Panc1 (cell line): ENCODE data around the gene TBC1D32. TPM values are rescaled to one million over a fixed set of nuclear protein-coding genes. Genes with fewer than 3 reads are reported as not detected.
A peak's percentile ranks its signal among the peaks of the same experiment; 100 is the strongest.

Experiments used
- ATAC-seq: fragments of 200-7000 bp; cut with Tn5 transposase; 2 replicates; pipeline ENCODE4 v1.9.1; 2020; ENCODE audit warnings: mild to moderate bottlenecking, moderate library complexity
- BruUV-seq: library from RNA; stranded (reverse); fragments of 400-500 nt; replicated peaks from 2 replicates; lab custom pipeline; 2021; lab: Mats Ljungman, UMichigan
- CTCF ChIA-PET: fragments of 300-600 bp; sonication (Branson Sonifier 250); formaldehyde crosslinking; loops from one replicate; lab custom pipeline; 2022; ENCODE audit warnings: antibody characterized with exemption; lab: Charles Lee
- POLR2A ChIA-PET: fragments of 300-600 bp; sonication (Branson Sonifier 250); formaldehyde crosslinking; loops from one replicate; lab custom pipeline; 2022; ENCODE audit warnings: antibody characterized with exemption; lab: Charles Lee
- DNase-seq: peaks from one replicate; pipeline ENCODE4 v3.0.0-alpha.2; 2010; ENCODE audit warnings: low read depth, low spot score
- H3K27ac ChIP-seq: 2 replicates; pipeline ENCODE4 v1.5.1; 2011; ENCODE audit warnings: mild to moderate bottlenecking, low read length, inconsistent platforms
- H3K27me3 ChIP-seq: fragments of 200-500 bp; sonication (Bioruptor generic); 2 replicates; pipeline ENCODE4 v1.6.0; 2014; ENCODE audit warnings: low read length, inconsistent platforms; ENCODE audit not compliant: control insufficient read depth, insufficient read depth
- H3K36me3 ChIP-seq: fragments of 200-500 bp; sonication (Bioruptor generic); 2 replicates; pipeline ENCODE4 v1.5.1; 2014; ENCODE audit warnings: inconsistent platforms, mild to moderate bottlenecking, low read length, moderate library complexity; ENCODE audit not compliant: control insufficient read depth, insufficient read depth
- H3K4me1 ChIP-seq: 2 replicates; pipeline ENCODE4 v1.5.1; 2011; ENCODE audit warnings: inconsistent platforms, mild to moderate bottlenecking, low read length, moderate library complexity; ENCODE audit not compliant: control insufficient read depth, insufficient read depth
- H3K4me3 ChIP-seq, 2 experiments: 2 replicates each; pipeline ENCODE4 v1.5.1; 2011 to 2012; ENCODE audit warnings: low read depth in 2 of 2, low read length in 2 of 2, mild to moderate bottlenecking in 2 of 2, inconsistent platforms in 1 of 2, moderate library complexity in 1 of 2
- H3K9me3 ChIP-seq: fragments of 200-500 bp; sonication (Bioruptor generic); 2 replicates; pipeline ENCODE4 v1.5.1; 2014; ENCODE audit warnings: low read depth, mild to moderate bottlenecking, inconsistent platforms, low read length, moderate library complexity; ENCODE audit not compliant: control insufficient read depth, insufficient read depth
- CTCF ChIP-seq: fragments of 450-650 bp; IDR thresholded peaks from 2 replicates; pipeline ENCODE4 v1.5.1; 2017; ENCODE audit warnings: mild to moderate bottlenecking
- POLR2AphosphoS5 ChIP-seq: IDR thresholded peaks from 2 replicates; pipeline ENCODE4 v1.6.1; 2012; ENCODE audit warnings: mild to moderate bottlenecking, low read depth, low read length, moderate library complexity
- REST ChIP-seq, 2 experiments: IDR thresholded peaks; 2 replicates each; pipeline ENCODE4 v1.6.1; 2011 to 2012; ENCODE audit warnings: low read depth in 2 of 2, control low read depth in 1 of 2, low read length in 1 of 2, mild to moderate bottlenecking in 1 of 2, moderate library complexity in 1 of 2; ENCODE audit not compliant: insufficient read depth in 1 of 2
- SIN3A ChIP-seq: IDR thresholded peaks from 2 replicates; pipeline ENCODE4 v1.6.1; 2012; ENCODE audit warnings: low read depth, mild to moderate bottlenecking, low read length, moderate library complexity, borderline replicate concordance; ENCODE audit not compliant: insufficient read depth
- TCF7L2 ChIP-seq: IDR thresholded peaks from 2 replicates; pipeline ENCODE4 v1.6.1; 2011; ENCODE audit warnings: mild to moderate bottlenecking, low read depth, low read length, inconsistent platforms
- in situ Hi-C: cut with HindIII; loops from 2 replicates; pipeline ENCODE4 v1.10.0; 2016; ENCODE audit warnings: low sequenced_read_pairs, low pct_unique_long_range_greater_than_20kb
- intact Hi-C: fragments of 100-400 bp; cut with micrococcal nuclease; formaldehyde crosslinking; loops from one replicate; pipeline ENCODE4 v1.10.0; 2022; ENCODE audit not compliant: unreplicated experiment
- total RNA-seq: library from RNA; stranded (reverse); gene quantifications from one replicate; pipeline ENCODE4 v1.2.1, GENCODE V29; 2021; ENCODE audit not compliant: unreplicated experiment

The TBC1D32 gene
- total RNA-seq, 1 experiment from 2014 or later = 15.8 TPM

GRCh38 chr6:121356575-121356974 lies 22.3 kb upstream of the TBC1D32 start:
- H3K27me3 ChIP-seq = no peaks in the 10 kb centered on the region
- no peaks in the 10 kb centered on the region for H3K36me3 ChIP-seq
- CTCF ChIA-PET = no interaction called here
- H3K4me3 ChIP-seq = no peak overlapping the region
- intact Hi-C loops (no loop called here), in situ Hi-C loops (no loop called here)
- DNase-seq (no peak), ATAC-seq (no peak)
- H3K9me3 ChIP-seq = no peaks in the 10 kb centered on the region
- H3K27ac ChIP-seq = no peak overlapping the region
- no TSS peak for BruUV-seq
- POLR2A ChIA-PET = no interaction called here
- peak; percentile 32; the same call in 1 of the 2 replicates for TF ChIP-seq CTCF
- TF ChIP-seq TCF7L2 = no peak
- no peak for TF ChIP-seq SIN3A
- TF ChIP-seq POLR2AphosphoS5 = no peak
- no peak for TF ChIP-seq REST (IDR thresholded peaks at IDR 0.05; ENCODE audit: insufficient read depth in 1 of 2, low read depth in 2 of 2, low read length in 1 of 2)
- H3K4me1 ChIP-seq = no peaks in the 10 kb centered on the region

- ChIA-PET CTCF (interaction anchor here (0.7 kb wide), 1 partner anchor 618 kb away, joined by 3 read pairs; no protein-coding TSS in a partner anchor), POLR2A (no interaction called here)
- intact Hi-C loops (no loop called here), in situ Hi-C loops (no loop called here)
- Histone ChIP-seq H3K27ac (no peak overlapping the region), H3K4me1 (no peaks in the 10 kb centered on the region), H3K9me3 (no peaks in the 10 kb centered on the region), H3K27me3 (no peaks in the 10 kb centered on the region), H3K4me3 (no peak overlapping the region), H3K36me3 (no peaks in the 10 kb centered on the region)
- BruUV-seq = no TSS peak
- TF ChIP-seq TCF7L2 (no peak), REST (IDR thresholded peaks at IDR 0.05; ENCODE audit: insufficient read depth in 1 of 2, low read depth in 2 of 2, low read length in 1 of 2) (no peak), POLR2AphosphoS5 (no peak), CTCF (peak; percentile 64)
- ATAC-seq (no peak), DNase-seq (no peak)
Observed at GRCh38 chr6:121354764-121355163, 20.5 kb upstream of the TBC1D32 start.
